ENCODE measurements around the gene CAPZB. TPM values are rescaled to one million over a fixed set of nuclear protein-coding genes. Genes with fewer than 3 reads are reported as not detected.
A peak's percentile ranks its signal among the peaks of the same experiment; 100 is the strongest.
"Not testable (repeated sequence)": the region's sequence is repeated elsewhere in the genome, so short reads cannot be mapped to it uniquely, and the experiment has no call there.

The CAPZB gene
- total RNA-seq, 3 donors from 2014 or later (not counting 1 experiment from before 2014, with no cell fraction given): 369 to 393 (median 375) TPM

DNA sequence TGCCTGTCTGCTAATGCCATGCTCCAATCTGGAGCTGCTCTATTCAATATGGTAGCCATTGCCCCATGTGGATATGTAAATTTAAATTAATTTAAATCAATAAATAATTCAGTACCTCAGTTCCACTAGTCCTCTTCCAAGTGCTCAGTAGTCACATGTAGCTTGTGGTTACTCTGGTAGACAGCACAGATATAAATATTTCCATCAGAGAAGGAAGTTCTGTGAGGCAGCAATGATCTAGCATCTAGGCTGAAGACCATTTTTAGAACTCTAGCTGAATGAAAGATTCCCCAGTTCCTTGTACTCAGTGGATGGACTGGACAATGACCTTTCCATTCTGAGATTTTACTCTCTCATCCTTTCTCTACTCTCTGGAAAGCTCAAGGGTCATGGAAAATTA is 25.8 kb upstream of the CAPZB start:
- Mint-ChIP-seq H3K36me3 (no peaks in the 10 kb centered on the region), H3K9me3 (no peaks in the 10 kb centered on the region), H3K27ac (no peak overlapping the region), H3K4me3 (no peak overlapping the region), H3K27me3 (ENCODE audit: low read depth in 2 of 2) (no peaks in the 10 kb centered on the region), H3K4me1 (peaks cover 14 to 17% of the 10 kb centered on the region in 2 donors)
- Histone ChIP-seq H3K4me3 (ENCODE audit: low read length) (no peak overlapping the region), H3K36me3 (ENCODE audit: control insufficient read depth, insufficient read depth, low read length) (no peaks in the 10 kb centered on the region), H3K4me1 (ENCODE audit: control insufficient read depth, insufficient read depth, low read length) (peaks cover 25% of the 10 kb centered on the region), H3K27me3 (ENCODE audit: control insufficient read depth, insufficient read depth, low read length) (no peaks in the 10 kb centered on the region), H3K9me3 (ENCODE audit: control insufficient read depth, insufficient read depth, low read length) (no peaks in the 10 kb centered on the region), H3K27ac (ENCODE audit: low read length) (peak overlapping the region; percentile 26)
- no peak for ATAC-seq
- no peak for DNase-seq
- intact Hi-C loops (cut with micrococcal nuclease): no loop called here
- TF ChIP-seq, protein P1, sequence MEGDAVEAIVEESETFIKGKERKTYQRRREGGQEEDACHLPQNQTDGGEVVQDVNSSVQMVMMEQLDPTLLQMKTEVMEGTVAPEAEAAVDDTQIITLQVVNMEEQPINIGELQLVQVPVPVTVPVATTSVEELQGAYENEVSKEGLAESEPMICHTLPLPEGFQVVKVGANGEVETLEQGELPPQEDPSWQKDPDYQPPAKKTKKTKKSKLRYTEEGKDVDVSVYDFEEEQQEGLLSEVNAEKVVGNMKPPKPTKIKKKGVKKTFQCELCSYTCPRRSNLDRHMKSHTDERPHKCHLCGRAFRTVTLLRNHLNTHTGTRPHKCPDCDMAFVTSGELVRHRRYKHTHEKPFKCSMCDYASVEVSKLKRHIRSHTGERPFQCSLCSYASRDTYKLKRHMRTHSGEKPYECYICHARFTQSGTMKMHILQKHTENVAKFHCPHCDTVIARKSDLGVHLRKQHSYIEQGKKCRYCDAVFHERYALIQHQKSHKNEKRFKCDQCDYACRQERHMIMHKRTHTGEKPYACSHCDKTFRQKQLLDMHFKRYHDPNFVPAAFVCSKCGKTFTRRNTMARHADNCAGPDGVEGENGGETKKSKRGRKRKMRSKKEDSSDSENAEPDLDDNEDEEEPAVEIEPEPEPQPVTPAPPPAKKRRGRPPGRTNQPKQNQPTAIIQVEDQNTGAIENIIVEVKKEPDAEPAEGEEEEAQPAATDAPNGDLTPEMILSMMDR (IDR thresholded peaks at IDR 0.05): no peak

DNA sequence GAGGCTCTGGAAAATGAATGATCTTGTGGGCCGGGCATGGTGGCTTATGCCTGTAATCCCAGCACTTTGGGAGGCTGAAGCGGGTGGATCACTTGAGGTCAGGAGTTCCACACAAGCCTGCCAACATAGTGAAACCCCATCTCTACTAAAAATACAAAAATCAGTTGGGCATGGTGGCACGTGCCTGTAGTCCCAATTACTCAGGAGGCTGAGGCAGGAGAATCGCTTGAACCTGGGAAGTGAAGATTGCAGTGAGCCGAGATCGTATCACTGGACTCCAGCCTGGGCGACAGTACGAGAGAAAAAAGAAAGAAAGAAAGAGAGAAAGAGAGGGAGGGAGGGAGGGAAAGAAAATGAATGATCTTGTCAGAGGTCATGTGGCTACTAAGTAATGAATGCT is 24.3 kb upstream of the CAPZB start:
- Mint-ChIP-seq H3K27ac (peak overlapping the region in 1 of 2 donors; percentile 78), H3K4me1 (peaks cover 27 to 28% of the 10 kb centered on the region in 2 donors)
- H3K4me3 Mint-ChIP-seq; ATAC-seq; H3K27me3 Mint-ChIP-seq (ENCODE audit: low read depth in 2 of 2); H3K9me3 Mint-ChIP-seq; DNase-seq; H3K36me3 Mint-ChIP-seq; H3K36me3 ChIP-seq (ENCODE audit: control insufficient read depth, insufficient read depth, low read length); H3K9me3 ChIP-seq (ENCODE audit: control insufficient read depth, insufficient read depth, low read length); H3K27me3 ChIP-seq (ENCODE audit: control insufficient read depth, insufficient read depth, low read length); H3K4me3 ChIP-seq (ENCODE audit: low read length); intact Hi-C loops (cut with micrococcal nuclease); H3K27ac ChIP-seq (ENCODE audit: low read length): not testable (repeated sequence)
- peaks cover 32% of the 10 kb centered on the region for H3K4me1 ChIP-seq (ENCODE audit: control insufficient read depth, insufficient read depth, low read length)
- WGBS (ENCODE audit: insufficient coverage): 85% methylated on average over 8 of the region's 8 CpGs

DNA sequence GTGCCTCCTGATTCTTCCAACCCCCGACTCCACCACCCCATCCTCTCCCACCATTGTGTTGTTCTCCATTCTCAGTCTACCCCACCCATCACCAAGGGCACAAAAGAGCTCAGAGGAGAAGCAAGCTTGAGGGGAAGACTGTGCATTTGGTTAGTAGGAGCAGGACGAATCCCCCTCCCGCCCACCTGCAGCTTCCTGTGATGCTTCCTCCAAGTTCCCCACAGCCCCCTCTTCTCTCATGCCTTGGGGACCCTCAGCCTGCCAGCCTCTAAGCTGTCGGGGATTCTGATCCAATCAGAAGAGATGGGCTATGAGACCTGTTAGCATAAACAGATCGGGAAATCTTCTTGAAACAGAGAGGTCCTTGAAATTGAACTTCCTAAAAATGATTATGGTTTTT is 22.2 kb upstream of the CAPZB start:
- 59% methylated on average over 4 of the region's 5 CpGs for WGBS (ENCODE audit: insufficient coverage)
- Mint-ChIP-seq H3K4me3 (no peak overlapping the region), H3K36me3 (no peaks in the 10 kb centered on the region), H3K27ac (no peak overlapping the region), H3K27me3 (ENCODE audit: low read depth in 2 of 2) (no peaks in the 10 kb centered on the region), H3K4me1 (peaks cover 27 to 28% of the 10 kb centered on the region in 2 donors), H3K9me3 (no peaks in the 10 kb centered on the region)
- DNase-seq (no peak), ATAC-seq (no peak)
- intact Hi-C loops (cut with micrococcal nuclease): no loop called here
- TF ChIP-seq, protein P1 (IDR thresholded peaks at IDR 0.05): no peak
- Histone ChIP-seq H3K4me3 (ENCODE audit: low read length) (no peak overlapping the region), H3K9me3 (ENCODE audit: control insufficient read depth, insufficient read depth, low read length) (no peaks in the 10 kb centered on the region), H3K36me3 (ENCODE audit: control insufficient read depth, insufficient read depth, low read length) (no peaks in the 10 kb centered on the region), H3K27ac (ENCODE audit: low read length) (no peak overlapping the region), H3K4me1 (ENCODE audit: control insufficient read depth, insufficient read depth, low read length) (peaks cover 32% of the 10 kb centered on the region), H3K27me3 (ENCODE audit: control insufficient read depth, insufficient read depth, low read length) (no peaks in the 10 kb centered on the region)

DNA sequence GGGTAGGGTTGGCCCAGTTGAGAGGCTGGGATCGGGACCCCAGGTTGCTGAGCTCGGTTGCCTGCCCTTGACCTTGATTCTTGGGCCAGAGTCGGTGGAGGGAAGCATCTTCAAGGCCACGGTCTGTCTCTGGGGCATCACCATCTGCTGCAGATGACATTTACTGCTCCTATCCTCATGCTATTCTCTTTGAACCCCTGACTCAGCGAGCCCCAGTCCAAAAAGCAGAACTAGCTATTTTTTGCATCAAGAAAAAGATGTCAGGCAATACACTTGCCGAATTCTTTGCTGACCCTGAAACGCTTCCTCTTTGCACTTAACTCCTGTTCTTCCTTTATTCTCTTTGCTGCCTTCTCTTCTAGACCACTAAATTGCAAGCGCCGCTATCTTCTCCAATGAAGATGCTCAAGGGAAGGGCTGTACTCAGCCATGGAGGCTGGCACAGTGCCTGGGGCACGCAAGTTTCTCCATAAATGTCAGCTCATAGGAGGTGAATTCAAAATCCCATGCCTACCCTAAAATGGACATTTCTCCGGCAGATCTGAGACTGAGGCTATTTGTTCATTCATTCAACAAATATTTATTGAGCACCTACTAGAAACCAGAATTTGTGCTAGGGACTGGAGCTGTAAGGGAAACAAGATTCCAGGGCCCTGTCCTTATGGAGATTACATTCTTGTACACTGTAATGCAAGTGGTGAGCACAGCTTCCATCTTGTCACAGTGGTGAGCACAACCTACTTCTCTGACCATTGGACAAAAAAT is 20.5 kb upstream of the CAPZB start:
- H3K4me3 ChIP-seq (ENCODE audit: low read length): no peak overlapping the region
- H3K9me3 ChIP-seq (ENCODE audit: control insufficient read depth, insufficient read depth, low read length): no peaks in the 10 kb centered on the region
- Mint-ChIP-seq H3K27me3 (ENCODE audit: low read depth in 2 of 2) (no peaks in the 10 kb centered on the region), H3K4me3 (no peak overlapping the region), H3K4me1 (peaks cover 27 to 28% of the 10 kb centered on the region in 2 donors), H3K27ac (peak overlapping the region in 1 of 2 donors; percentile 7), H3K36me3 (no peaks in the 10 kb centered on the region), H3K9me3 (no peaks in the 10 kb centered on the region)
- H3K27ac ChIP-seq (ENCODE audit: low read length): peak overlapping the region; percentile 28
- intact Hi-C loops (cut with micrococcal nuclease): no loop called here
- peaks cover 31% of the 10 kb centered on the region for H3K4me1 ChIP-seq (ENCODE audit: control insufficient read depth, insufficient read depth, low read length)
- TF ChIP-seq, protein P1 (IDR thresholded peaks at IDR 0.05): no peak
- no peaks in the 10 kb centered on the region for H3K27me3 ChIP-seq (ENCODE audit: control insufficient read depth, insufficient read depth, low read length)
- WGBS (ENCODE audit: insufficient coverage): 22% methylated on average over 10 of the region's 11 CpGs
- no peak for DNase-seq
- ATAC-seq: peak in 2 of 3 donors; percentile 24 to 50
- no peaks in the 10 kb centered on the region for H3K36me3 ChIP-seq (ENCODE audit: control insufficient read depth, insufficient read depth, low read length)
